A673 (cell line): ENCODE measurements around the gene SH3BP2. TPM values are rescaled to one million over a fixed set of nuclear protein-coding genes. Genes with fewer than 3 reads are reported as not detected.

Experiments used
- Bru-seq: library from RNA; stranded (reverse); fragments of 400-500 nt; gene quantifications from one replicate; lab custom pipeline; 2021; lab: Mats Ljungman, UMichigan
- BruChase-seq, 2 experiments: library from RNA; stranded (reverse); fragments of 400-500 nt; gene quantifications; one replicate each; lab custom pipeline; 2021; lab: Mats Ljungman, UMichigan
- BruUV-seq: library from RNA; stranded (reverse); fragments of 400-500 nt; replicated peaks from 2 replicates; lab custom pipeline; 2021; lab: Mats Ljungman, UMichigan
- CTCF ChIA-PET: fragments of 300-600 bp; sonication (Branson Sonifier 250); formaldehyde crosslinking; loops from one replicate; lab custom pipeline; 2022; ENCODE audit warnings: antibody characterized with exemption; lab: Charles Lee
- POLR2A ChIA-PET: fragments of 300-600 bp; sonication (Branson Sonifier 250); formaldehyde crosslinking; loops from one replicate; lab custom pipeline; 2022; ENCODE audit warnings: antibody characterized with exemption; ENCODE audit not compliant: low non-redundant PET; lab: Charles Lee
- DNase-seq: peaks from one replicate; pipeline ENCODE4 v3.0.0-alpha.2; 2015; ENCODE audit warnings: low spot score
- H3K27ac ChIP-seq: fragments of 200-600 bp; sonication (generic); 2 replicates; pipeline ENCODE4 v1.5.1; 2016; ENCODE audit warnings: mixed run types, low read depth, mild to moderate bottlenecking, mixed read lengths, antibody characterized with exemption, low read length; ENCODE audit not compliant: poor library complexity, severe bottlenecking
- H3K27me3 ChIP-seq: fragments of 200-600 bp; sonication (generic); replicated peaks from 2 replicates; pipeline ENCODE4 v1.6.1; 2017; ENCODE audit warnings: mixed run types, low read depth, mild to moderate bottlenecking, mixed read lengths, antibody characterized with exemption, low read length; ENCODE audit not compliant: insufficient read depth, poor library complexity
- H3K36me3 ChIP-seq: fragments of 200-600 bp; sonication (generic); 2 replicates; pipeline ENCODE4 v1.6.1; 2016; ENCODE audit warnings: mixed run types, mild to moderate bottlenecking, mixed read lengths, antibody characterized with exemption, low read length; ENCODE audit not compliant: insufficient read depth, poor library complexity, severe bottlenecking
- H3K4me1 ChIP-seq: fragments of 200-600 bp; sonication (generic); 2 replicates; pipeline ENCODE4 v1.6.1; 2017; ENCODE audit warnings: mixed run types, mild to moderate bottlenecking, mixed read lengths, antibody characterized with exemption, low read length; ENCODE audit not compliant: insufficient read depth, poor library complexity, severe bottlenecking
- H3K4me3 ChIP-seq: fragments of 200-600 bp; sonication (generic); 2 replicates; pipeline ENCODE4 v1.5.1; 2016; ENCODE audit warnings: low read depth, mixed run types, mild to moderate bottlenecking, mixed read lengths, low read length; ENCODE audit not compliant: poor library complexity, severe bottlenecking
- H3K9me3 ChIP-seq: fragments of 200-600 bp; sonication (generic); 2 replicates; pipeline ENCODE4 v1.6.1; 2016; ENCODE audit warnings: mixed run types, low read depth, mild to moderate bottlenecking, mixed read lengths, antibody characterized with exemption, low read length; ENCODE audit not compliant: poor library complexity, severe bottlenecking
- CTCF ChIP-seq: fragments of 300-800, 200-600 bp; sonication (generic); conservative IDR thresholded peaks from 2 replicates; pipeline ENCODE4 v1.5.1; 2017; ENCODE audit warnings: low read depth, mild to moderate bottlenecking, antibody characterized with exemption, low read length, moderate library complexity, mixed read lengths
- EZH2 ChIP-seq: fragments of 200-600 bp; sonication (generic); IDR thresholded peaks from 2 replicates; pipeline ENCODE4 v1.6.1; 2017; ENCODE audit warnings: borderline replicate concordance, low read depth, mild to moderate bottlenecking, mixed read lengths, antibody characterized with exemption, low read length; ENCODE audit not compliant: poor library complexity, severe bottlenecking
- intact Hi-C: fragments of 100-400 bp; cut with micrococcal nuclease; formaldehyde crosslinking; loops from one replicate; pipeline ENCODE4 v1.10.0; 2022; ENCODE audit not compliant: unreplicated experiment
- long read RNA-seq: library from polyadenylated mRNA; stranded (forward); transcript quantifications from one replicate; pipeline ENCODE4 v2.0.0, GENCODE V29; 2022
- total RNA-seq: library from RNA; stranded (reverse); gene quantifications from 2 replicates; pipeline ENCODE4 v1.2.3, GENCODE V29; 2021

The SH3BP2 gene
- total RNA-seq (34.4 and 37.7 TPM in 2 replicates), Bru-seq, nascent RNA (percentile 47 among the genes with signal in this experiment), BruChase-seq, experiment 1, labeled RNA remaining after a 2-hour chase (percentile 57 among the genes with signal in this experiment), BruChase-seq, experiment 2, labeled RNA remaining after a 6-hour chase (percentile 56 among the genes with signal in this experiment)
- long read RNA-seq, transcript SH3BP2-221 (13 exons, 2,351 nt): major isoform, 7 of 30 reads
- long read RNA-seq, partial matches to known transcripts: 5 of 30 reads
- long read RNA-seq, other reads (novel, unspliced or antisense): 18 of 30 reads

- POLR2A ChIA-PET: interaction anchor here (0.6 kb wide), 1 partner anchor 50 kb away, joined by 11 read pairs; no protein-coding TSS in a partner anchor
- H3K4me3 ChIP-seq: peak within 1 kb of the TSS; percentile 50
- peaks cover 15% of the 10 kb centered on the region for H3K4me1 ChIP-seq
- H3K36me3 ChIP-seq: no peaks in the 10 kb centered on the region
- peak; percentile 81 for DNase-seq
- H3K27me3 ChIP-seq: no peaks in the 10 kb centered on the region
- no TSS peak for BruUV-seq
- H3K27ac ChIP-seq: no peak within 1 kb of the TSS
- no peaks in the 10 kb centered on the region for H3K9me3 ChIP-seq
- CTCF ChIA-PET: interaction anchor here (0.6 kb wide), 1 partner anchor 156 kb away, joined by 3 read pairs; no protein-coding TSS in a partner anchor
- intact Hi-C loops: no loop called here
- TF ChIP-seq CTCF: no peak
- TF ChIP-seq EZH2: no peak
These were observed at the start of gene SH3BP2 for GRCh38 chr4:2792711-2793585. Gene SH3BP2, plus strand, starts transcription at chr4:2793085. Its CDS starts 27,533 bp downstream, at chr4:2820618.

DNA sequence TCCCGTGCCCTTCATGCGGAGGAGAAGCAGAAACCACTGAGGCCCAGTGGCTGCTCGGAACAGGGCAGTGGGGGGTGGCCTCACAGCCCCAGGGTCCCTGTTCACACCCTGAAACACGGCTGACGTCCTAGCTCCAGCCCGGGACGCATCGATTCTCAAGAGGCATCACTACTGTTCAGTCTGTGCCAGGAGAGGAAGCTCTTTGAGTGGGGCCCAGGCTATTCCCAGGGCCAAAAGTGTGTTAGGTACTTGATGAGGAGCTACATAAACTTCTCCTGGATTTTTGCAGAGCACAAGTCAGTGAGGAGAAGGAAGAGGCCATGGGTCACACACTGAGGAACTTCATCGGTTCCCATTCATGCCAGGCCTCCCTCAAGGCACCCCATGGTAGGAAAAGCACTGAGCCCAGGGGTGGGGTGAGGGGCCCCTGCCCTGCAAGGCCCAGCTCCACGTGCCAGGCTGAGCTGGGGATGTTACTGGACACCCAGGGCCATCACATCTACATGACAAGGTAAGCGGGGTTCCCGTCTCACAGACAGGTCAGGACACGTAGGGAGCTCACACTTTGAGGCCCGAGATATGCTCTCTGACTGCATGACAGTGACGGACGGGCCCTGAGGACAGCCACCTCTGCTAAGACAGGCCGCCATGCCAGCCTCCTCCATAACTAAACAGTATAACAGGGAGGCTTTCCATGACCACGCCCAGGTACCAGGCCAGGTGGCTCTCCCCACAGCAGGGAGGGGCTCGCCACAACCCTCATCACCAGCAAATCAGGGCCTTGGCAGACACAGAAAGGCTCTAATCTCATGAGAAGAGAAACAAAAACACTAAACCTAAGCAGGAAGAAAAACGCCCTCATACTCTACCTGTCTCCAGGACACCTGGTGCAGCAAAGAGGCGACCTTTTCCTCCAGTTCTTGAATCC is 49.1 kb upstream of the SH3BP2 start:
- Histone ChIP-seq H3K27ac (no peak overlapping the region), H3K9me3 (no peaks in the 10 kb centered on the region), H3K36me3 (peaks cover 36% of the 10 kb centered on the region), H3K4me3 (no peak overlapping the region), H3K27me3 (no peaks in the 10 kb centered on the region), H3K4me1 (peaks cover 22% of the 10 kb centered on the region)
- no peak for DNase-seq
- TF ChIP-seq CTCF: no peak
- TF ChIP-seq EZH2: no peak
- POLR2A ChIA-PET: no interaction called here
- BruUV-seq: no TSS peak
- CTCF ChIA-PET: no interaction called here
- intact Hi-C loops: no loop called here
